Skeletal muscle satellite cell (primary cell): ENCODE measurements around the gene CRKL.

Experiments used
- H3K27me3 ChIP-seq: 2 replicates; pipeline ENCODE4 v1.7.0; 2013; ENCODE audit warnings: low read length; ENCODE audit not compliant: control insufficient read depth, insufficient read depth
- H3K36me3 ChIP-seq: 2 replicates; pipeline ENCODE4 v1.7.0; 2013; ENCODE audit warnings: mild to moderate bottlenecking, control low read depth, low read length; ENCODE audit not compliant: insufficient read depth
- H3K4me1 ChIP-seq: 2 replicates; pipeline ENCODE4 v1.7.0; 2013; ENCODE audit warnings: low read length; ENCODE audit not compliant: control insufficient read depth, insufficient read depth
- H3K4me2 ChIP-seq: 2 replicates; pipeline ENCODE4 v1.7.0; 2013; ENCODE audit warnings: mild to moderate bottlenecking, low read length
- H3K4me3 ChIP-seq: 2 replicates; pipeline ENCODE4 v1.7.0; 2013; ENCODE audit warnings: low read length
- H3K9ac ChIP-seq: 2 replicates; pipeline ENCODE4 v1.7.0; 2013; ENCODE audit warnings: mild to moderate bottlenecking, low read depth, low read length, moderate library complexity
- H3K9me3 ChIP-seq: replicated peaks from 2 replicates; pipeline ENCODE4 v1.7.0; 2013; ENCODE audit warnings: mild to moderate bottlenecking, control low read depth, low read length

The CRKL gene

DNA sequence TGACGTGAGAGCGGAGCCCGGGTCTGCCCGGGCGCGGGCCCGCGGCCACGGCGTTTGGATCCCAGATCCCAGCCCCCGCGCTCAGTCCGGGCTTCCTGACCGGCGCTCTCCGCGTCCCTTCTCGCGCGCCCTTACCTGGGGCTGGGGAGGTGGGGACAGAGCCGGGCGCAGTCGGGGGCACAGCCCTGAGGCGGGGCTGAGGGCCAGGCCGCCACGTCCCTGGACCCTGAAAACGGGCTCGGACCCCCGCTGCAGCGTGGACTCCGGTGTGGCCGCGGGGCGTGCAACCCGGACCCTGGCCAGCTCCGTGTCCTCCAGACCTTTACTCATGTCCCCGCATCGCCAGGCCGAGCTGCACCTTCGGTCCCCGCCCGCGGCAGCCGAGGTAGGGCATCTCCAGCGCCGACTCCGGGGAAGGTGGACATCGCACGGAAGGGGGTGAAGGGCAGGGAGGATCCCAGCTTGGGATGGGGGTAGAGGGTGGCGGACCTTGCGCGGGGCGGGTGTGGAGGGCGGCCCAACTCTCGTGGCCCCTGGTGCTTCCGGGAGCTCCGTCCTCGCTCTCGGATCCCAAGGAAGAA, 40.0 kb downstream of the CRKL start:
- Histone ChIP-seq H3K36me3 (peaks cover 22% of the 10 kb centered on the region), H3K4me3 (peak overlapping the region; percentile 87), H3K9ac (peak overlapping the region; percentile 73), H3K9me3 (no peaks in the 10 kb centered on the region), H3K27me3 (no peaks in the 10 kb centered on the region), H3K4me1 (peaks cover 19% of the 10 kb centered on the region), H3K4me2 (peak overlapping the region; percentile 97)

DNA sequence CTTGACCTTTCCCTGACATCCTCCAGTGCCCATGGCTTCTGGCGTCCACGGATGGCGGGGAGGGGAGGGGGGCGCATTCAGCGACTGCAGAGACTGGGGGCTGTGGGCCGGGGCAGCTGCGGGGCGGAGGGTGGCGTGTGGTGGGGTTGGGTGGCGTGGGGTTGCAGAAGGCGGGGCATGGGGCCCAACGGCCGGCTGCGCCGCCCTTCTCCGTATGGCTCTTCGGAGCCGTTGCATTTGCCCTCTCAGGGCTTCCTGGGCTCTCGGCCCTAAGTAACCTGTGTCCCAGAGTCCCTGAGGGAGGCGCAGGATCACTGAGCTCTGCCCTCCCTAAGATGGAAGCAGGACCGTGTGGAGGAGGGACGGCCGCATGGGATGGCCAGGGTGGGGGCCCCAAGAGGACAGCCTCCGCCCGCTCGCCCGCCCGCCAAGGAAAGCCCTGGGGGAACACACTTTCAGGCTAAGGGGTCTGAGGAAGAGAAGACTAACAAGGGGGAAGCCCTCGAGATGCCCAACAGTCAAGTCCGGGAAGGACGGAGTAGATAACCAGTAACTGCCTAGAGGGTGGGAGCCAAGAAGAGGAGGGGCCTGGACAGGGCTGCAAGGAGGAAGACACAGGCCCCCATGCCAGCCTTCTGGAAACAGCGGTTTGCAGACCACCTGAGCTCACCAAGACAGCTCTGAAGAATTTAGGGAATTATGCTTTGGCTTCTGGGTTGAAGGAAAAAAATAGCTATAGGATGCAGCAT, 40.6 kb downstream of the CRKL start:
- Histone ChIP-seq H3K4me3 (peak overlapping the region; percentile 87), H3K4me1 (peaks cover 19% of the 10 kb centered on the region), H3K27me3 (no peaks in the 10 kb centered on the region), H3K36me3 (peaks cover 16% of the 10 kb centered on the region), H3K4me2 (peak overlapping the region; percentile 97), H3K9ac (peak overlapping the region; percentile 73), H3K9me3 (no peaks in the 10 kb centered on the region)

DNA sequence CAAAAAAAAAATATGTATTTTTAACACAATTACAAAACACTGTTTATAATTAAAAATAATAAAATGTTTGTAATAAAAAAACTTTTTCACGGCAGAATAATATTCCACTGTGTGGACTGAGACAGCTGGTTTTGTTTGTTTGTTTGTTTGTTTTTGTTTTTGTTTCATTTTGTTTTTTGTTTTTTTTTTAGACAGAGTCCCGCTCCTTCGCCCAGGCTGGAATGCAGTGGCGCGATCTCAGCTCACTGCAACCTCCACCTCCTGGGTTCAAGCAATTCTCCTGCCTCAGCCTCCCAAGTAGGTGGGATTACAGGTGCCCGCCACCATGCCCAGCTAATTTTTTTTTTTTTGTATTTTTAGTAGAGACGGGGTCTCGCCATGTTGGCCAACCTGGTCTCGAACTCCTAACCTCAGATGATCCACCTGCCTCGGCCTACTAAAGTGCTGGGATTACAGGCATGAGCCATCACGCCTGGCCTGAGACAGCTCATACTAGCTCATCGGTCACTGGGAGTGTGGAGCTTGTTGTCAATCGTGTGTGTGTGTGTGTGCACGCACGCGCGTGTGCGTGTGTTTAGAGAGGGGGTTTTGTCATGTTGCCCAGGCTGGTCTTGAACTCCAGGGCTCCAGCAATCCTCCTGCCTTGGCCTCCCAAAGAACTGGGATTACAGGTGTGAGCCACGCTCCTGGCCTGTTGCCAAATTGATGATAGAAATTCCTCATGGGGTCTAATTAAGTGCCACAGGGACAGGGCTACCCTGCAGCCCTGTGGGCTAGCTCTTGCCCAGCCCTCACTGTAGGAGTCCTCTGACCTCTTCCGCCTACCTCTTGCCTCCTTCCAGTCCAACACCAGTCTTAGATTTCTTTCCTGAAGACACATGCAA, 42.6 kb downstream of the CRKL start:
- no peaks in the 10 kb centered on the region for H3K9me3 ChIP-seq
- no peaks in the 10 kb centered on the region for H3K36me3 ChIP-seq
- H3K9ac ChIP-seq: no peak overlapping the region
- no peak overlapping the region for H3K4me3 ChIP-seq
- no peak overlapping the region for H3K4me2 ChIP-seq
- H3K27me3 ChIP-seq: peaks cover 13% of the 10 kb centered on the region
- peaks cover 19% of the 10 kb centered on the region for H3K4me1 ChIP-seq

DNA sequence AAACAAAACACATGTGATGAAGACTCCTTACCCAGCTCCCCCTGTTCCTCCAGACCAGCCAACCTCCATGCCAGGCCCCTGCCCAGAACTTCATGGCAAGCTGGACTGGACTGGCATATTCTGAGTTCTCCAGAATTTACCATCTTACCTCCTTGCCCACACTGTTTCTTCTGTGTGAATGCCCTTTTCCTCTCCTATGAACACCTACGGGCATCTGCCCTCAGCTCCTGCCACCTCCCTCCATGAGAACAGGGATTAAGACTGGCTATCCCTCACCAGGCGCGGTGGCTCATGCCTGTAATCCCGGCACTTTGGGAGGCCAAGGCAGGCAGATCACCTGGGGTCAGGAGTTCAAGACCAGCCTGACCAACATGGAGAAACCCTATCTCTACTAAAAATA, 43.4 kb downstream of the CRKL start:
- Histone ChIP-seq H3K4me3 (no peak overlapping the region), H3K9me3 (no peaks in the 10 kb centered on the region), H3K36me3 (no peaks in the 10 kb centered on the region), H3K4me1 (peaks cover 19% of the 10 kb centered on the region), H3K9ac (no peak overlapping the region), H3K4me2 (no peak overlapping the region), H3K27me3 (peaks cover 18% of the 10 kb centered on the region)

DNA sequence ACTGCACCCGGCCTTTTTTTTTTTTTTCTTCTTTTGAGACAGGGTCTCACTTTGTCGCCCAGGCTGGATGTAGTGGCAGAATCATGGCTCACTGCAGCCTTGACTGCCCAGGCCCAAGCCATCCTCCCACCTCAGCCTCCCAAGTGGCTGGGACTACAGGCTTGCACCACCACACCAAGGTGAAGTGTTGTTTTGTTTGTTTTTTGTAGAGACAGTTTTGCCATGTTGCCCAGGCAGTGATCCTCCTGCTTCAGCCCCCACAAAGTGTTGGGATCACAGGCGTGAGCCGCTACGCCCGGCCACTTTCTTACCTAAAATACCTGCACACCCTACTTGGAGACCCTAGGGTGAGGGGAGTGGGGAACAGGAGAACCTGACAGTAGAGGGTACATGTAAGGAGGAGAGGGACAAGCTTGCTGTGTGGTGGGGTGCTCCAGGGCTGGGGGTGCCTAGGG, 45.3 kb downstream of the CRKL start:
- H3K9ac ChIP-seq: no peak overlapping the region

DNA sequence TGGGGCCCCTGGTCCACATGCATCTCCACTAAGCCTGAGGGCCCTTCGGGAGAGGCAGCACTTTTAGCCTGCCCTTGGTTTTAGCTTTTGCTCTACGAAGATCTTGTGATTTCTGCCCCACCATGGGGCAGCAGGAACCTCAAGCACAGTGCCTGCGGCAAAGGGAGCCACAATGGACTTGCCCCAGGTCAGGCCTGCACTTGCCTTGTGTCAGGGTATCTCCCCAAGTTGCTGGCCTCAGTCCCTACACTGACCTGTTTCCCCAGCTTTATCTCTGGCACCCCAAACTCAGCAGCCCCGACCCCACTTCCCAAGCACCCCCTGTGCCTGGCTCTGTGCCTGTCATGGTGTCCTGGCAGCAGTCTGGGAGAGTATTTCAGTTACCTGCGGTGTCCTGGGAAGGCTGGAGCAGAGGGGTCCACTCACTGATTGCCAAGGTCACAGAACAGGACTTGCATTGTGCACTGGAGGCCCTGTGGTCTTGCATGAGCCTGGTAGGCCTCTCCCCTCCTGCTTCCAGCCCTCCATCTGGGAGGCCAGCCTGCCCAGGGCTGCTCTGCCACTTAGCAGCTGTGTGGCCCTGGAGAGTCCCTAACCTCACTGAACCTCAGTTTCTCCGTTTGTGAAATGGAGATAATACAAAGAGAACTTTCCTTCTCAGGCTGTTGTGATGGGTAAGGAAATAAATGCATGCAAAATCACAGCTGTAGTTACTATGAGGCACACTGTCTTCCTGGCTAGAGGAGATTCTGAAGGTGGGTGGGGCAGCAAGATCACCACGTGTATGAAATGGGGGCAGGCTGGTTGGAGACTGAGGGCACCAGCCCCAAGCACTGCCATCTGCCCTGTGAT, 46.2 kb downstream of the CRKL start:
- H3K4me1 ChIP-seq: no peaks in the 10 kb centered on the region
- no peaks in the 10 kb centered on the region for H3K36me3 ChIP-seq
- H3K9ac ChIP-seq: no peak overlapping the region
- H3K27me3 ChIP-seq: peaks cover 23% of the 10 kb centered on the region
- no peaks in the 10 kb centered on the region for H3K9me3 ChIP-seq
- no peak overlapping the region for H3K4me2 ChIP-seq
- H3K4me3 ChIP-seq: no peak overlapping the region

More for the DNA sequence above, 45.3 kb downstream of the CRKL start:
- no peak overlapping the region for H3K4me2 ChIP-seq
- H3K9me3 ChIP-seq: no peaks in the 10 kb centered on the region
- peaks cover 23% of the 10 kb centered on the region for H3K27me3 ChIP-seq
- no peak overlapping the region for H3K4me3 ChIP-seq
- H3K36me3 ChIP-seq: no peaks in the 10 kb centered on the region
- H3K4me1 ChIP-seq: peaks cover 6% of the 10 kb centered on the region

DNA sequence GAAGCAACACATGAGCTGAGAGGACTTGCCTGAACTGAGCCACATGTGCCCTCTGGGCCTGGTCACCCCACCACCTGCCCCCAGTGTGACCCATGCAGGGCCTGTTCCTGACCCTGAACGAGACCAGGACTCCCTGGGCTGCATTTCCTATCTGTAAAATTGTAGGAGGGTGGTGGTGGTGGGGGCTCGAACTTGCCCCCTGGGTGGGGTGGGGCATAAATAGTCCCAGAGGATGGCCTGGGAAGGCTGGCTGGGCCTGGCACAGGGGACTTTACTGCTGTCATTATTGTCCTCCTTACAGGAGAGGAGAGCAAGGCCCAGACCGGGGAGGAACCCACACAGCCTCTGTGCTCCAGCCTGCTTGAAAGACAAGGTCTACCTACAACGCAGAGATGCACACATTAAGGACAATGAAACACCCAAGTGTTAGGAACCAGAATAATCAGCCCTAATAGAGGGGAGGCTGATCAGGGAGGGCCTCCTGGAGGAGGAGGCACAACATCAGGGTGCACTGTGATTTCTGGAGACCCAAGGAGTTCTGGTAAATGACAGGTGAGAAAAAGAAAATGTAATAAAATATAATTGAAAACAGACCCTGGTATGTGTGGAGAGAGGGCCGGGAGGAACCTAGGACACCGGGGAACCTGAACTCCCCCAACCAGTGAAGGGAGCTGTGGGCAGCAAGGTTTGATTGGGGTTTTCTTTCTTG, 47.0 kb downstream of the CRKL start:
- H3K9me3 ChIP-seq: no peaks in the 10 kb centered on the region
- H3K4me2 ChIP-seq: peak overlapping the region; percentile 54
- no peaks in the 10 kb centered on the region for H3K36me3 ChIP-seq
- no peak overlapping the region for H3K4me3 ChIP-seq
- H3K9ac ChIP-seq: no peak overlapping the region
- H3K4me1 ChIP-seq: no peaks in the 10 kb centered on the region
- H3K27me3 ChIP-seq: peaks cover 23% of the 10 kb centered on the region

DNA sequence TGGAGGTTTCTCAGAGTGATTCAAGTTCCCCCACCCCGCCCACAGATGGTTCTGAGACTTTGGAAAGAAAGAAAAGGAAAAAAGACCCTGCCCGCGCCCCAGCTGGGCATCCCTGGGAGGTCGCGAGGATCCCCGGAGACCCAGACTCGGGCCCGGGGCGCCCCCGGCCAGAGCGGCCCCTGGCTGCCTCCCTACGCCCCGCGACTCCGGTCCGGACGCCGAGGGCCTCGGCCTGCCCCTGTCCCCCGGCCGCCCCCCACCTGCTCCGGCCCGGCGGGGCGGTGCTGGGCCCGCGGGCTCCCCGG, 47.5 kb downstream of the CRKL start:
- Histone ChIP-seq H3K9me3 (no peaks in the 10 kb centered on the region), H3K4me3 (no peak overlapping the region), H3K4me1 (no peaks in the 10 kb centered on the region), H3K4me2 (peak overlapping the region; percentile 54), H3K36me3 (no peaks in the 10 kb centered on the region), H3K9ac (no peak overlapping the region), H3K27me3 (peaks cover 23% of the 10 kb centered on the region)

DNA sequence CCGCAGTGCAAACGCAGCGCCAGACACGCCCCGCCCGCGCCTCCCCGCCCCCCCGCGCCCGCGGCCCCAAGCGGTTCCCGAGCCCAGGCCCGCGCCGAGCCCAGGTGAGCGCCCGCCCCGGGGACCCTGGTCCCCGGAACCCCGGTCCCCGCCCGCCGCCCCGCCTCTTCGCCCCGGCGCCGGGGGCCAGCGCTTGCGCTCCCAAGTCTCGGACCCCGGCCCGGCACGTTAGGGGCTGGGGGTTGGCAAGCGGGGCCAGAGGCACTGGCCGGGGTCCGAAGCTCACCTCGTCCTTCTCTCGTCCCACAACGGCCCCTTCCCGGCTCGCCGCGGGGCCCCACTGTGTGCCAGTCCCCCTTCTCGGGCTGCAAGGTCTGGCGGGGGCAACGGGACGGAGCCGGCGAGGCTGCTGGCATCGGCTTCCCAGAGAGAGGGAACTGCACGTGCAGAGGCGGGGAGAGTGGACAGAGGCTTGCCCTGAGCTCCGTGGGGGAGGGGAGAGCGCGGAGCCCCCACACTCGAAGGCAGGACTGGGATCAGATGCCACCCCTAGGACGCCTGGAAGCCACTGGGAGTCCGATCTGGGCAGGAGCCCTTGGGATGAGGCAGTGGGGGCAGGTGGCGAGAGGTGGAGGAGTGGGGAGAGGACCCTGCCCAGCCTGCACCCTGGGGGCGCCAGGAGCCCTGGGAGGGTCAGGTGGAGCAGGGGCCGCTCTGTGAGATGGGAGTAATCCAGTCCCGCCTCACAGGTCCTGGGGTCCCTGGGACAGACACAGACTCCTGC, 48.1 kb downstream of the CRKL start:
- peak overlapping the region; percentile 42 for H3K4me3 ChIP-seq
- no peaks in the 10 kb centered on the region for H3K4me1 ChIP-seq
- no peaks in the 10 kb centered on the region for H3K36me3 ChIP-seq
- no peak overlapping the region for H3K9ac ChIP-seq
- peaks cover 23% of the 10 kb centered on the region for H3K27me3 ChIP-seq
- peak overlapping the region; percentile 65 for H3K4me2 ChIP-seq
- H3K9me3 ChIP-seq: no peaks in the 10 kb centered on the region
